ENCODE data around the gene SMCP. TPM values are rescaled to one million over a fixed set of nuclear protein-coding genes. Genes with fewer than 3 reads are reported as not detected.

The SMCP gene
- total RNA-seq, 2 experiments from 2014 or later: not detected

DNA sequence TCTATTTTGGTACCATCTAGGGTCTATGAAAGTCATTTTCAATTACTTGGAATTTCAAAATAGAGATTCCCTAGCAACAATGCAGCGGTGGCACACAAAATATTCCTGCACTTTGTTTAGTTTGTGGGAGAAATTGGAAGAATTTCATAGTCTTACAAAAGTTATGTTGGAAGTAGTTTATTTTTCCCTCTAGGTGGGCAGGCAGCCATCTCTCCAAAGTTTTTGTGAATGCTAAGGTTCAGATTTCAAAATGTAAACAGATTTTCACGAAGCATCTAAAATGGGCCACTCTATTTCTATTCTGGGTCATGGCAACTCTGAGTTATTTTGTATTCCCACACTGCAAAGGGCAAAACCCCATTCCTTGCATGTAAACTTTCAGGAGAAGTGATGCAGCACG is 8.0 kb downstream of the SMCP start:
- Mint-ChIP-seq H3K9me3 (no peaks in the 10 kb centered on the region), H3K4me1 (ENCODE audit: low read depth) (no peaks in the 10 kb centered on the region), H3K27me3 (peaks cover 9% of the 10 kb centered on the region), H3K36me3 (ENCODE audit: low read depth) (no peaks in the 10 kb centered on the region), H3K4me3 (no peak overlapping the region), H3K27ac (no peak overlapping the region)
- no peaks in the 10 kb centered on the region for H3K36me3 ChIP-seq (ENCODE audit: insufficient read depth, low read length)
- ChIA-PET CTCF (no interaction called here), POLR2A (no interaction called here)
- no peak overlapping the region for H3K27ac ChIP-seq (ENCODE audit: low read depth in 1 of 2, low read length in 2 of 2)
- no peaks in the 10 kb centered on the region for H3K27me3 ChIP-seq (ENCODE audit: control insufficient read depth in 1 of 2, insufficient read depth in 2 of 2, low read length in 2 of 2)
- H3K4me3 ChIP-seq (ENCODE audit: low read length): no peak overlapping the region
- no peak for DNase-seq
- H3K9me3 ChIP-seq (ENCODE audit: control insufficient read depth in 1 of 2, insufficient read depth in 1 of 2, low read length in 2 of 2): peaks cover 0 to 7% of the 10 kb centered on the region in 2 experiments
- no peak for ATAC-seq (ENCODE audit: poor library complexity)
- TF ChIP-seq, protein P1, sequence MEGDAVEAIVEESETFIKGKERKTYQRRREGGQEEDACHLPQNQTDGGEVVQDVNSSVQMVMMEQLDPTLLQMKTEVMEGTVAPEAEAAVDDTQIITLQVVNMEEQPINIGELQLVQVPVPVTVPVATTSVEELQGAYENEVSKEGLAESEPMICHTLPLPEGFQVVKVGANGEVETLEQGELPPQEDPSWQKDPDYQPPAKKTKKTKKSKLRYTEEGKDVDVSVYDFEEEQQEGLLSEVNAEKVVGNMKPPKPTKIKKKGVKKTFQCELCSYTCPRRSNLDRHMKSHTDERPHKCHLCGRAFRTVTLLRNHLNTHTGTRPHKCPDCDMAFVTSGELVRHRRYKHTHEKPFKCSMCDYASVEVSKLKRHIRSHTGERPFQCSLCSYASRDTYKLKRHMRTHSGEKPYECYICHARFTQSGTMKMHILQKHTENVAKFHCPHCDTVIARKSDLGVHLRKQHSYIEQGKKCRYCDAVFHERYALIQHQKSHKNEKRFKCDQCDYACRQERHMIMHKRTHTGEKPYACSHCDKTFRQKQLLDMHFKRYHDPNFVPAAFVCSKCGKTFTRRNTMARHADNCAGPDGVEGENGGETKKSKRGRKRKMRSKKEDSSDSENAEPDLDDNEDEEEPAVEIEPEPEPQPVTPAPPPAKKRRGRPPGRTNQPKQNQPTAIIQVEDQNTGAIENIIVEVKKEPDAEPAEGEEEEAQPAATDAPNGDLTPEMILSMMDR (IDR thresholded peaks at IDR 0.05): no peak
- intact Hi-C loops (cut with DNase I, micrococcal nuclease): no loop called here
- no peaks in the 10 kb centered on the region for H3K4me1 ChIP-seq (ENCODE audit: insufficient read depth, low read length)

DNA sequence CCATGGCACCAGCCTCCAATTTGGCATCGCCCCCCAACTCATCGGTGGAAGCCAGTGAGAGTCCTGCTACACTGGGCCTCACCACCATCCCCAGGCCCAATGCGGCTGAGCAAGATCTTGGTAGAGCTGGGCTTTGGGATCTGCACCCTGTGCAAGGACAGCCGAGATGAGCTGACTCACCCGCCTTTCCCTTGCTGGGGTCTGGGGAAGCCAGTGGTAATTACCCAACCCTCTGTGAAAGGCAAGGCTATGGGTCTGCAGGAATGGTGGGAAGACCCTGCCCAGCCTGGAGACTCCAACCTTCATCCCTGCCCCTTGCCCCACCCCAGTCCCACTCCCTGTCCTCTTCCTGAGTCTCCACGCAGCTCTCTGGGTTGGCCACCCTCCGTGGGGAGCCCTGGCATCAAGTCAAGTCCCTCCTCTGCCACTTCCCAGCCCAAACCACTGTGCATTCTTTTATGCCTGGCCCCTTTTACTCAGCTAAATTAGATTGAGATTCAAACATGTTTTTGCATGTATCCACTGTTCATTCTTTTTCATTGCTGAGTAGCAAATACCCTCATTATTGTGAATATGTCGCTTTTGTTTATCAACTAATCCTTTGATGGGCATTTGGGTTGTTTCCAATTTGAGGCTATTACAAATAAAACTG is 8.8 kb downstream of the SMCP start:
- Histone ChIP-seq H3K27me3 (ENCODE audit: control insufficient read depth in 1 of 2, insufficient read depth in 2 of 2, low read length in 2 of 2) (peaks cover 0 to 5% of the 10 kb centered on the region in 2 experiments), H3K36me3 (ENCODE audit: insufficient read depth, low read length) (no peaks in the 10 kb centered on the region), H3K27ac (ENCODE audit: low read depth in 1 of 2, low read length in 2 of 2) (no peak overlapping the region), H3K9me3 (ENCODE audit: control insufficient read depth in 1 of 2, insufficient read depth in 1 of 2, low read length in 2 of 2) (peaks cover 0 to 7% of the 10 kb centered on the region in 2 experiments), H3K4me3 (ENCODE audit: low read length) (no peak overlapping the region), H3K4me1 (ENCODE audit: insufficient read depth, low read length) (no peaks in the 10 kb centered on the region)
- ATAC-seq (ENCODE audit: poor library complexity) (no peak), DNase-seq (no peak)
- H3K4me3 Mint-ChIP-seq: no peak overlapping the region
- peaks cover 13% of the 10 kb centered on the region for H3K27me3 Mint-ChIP-seq
- H3K4me1 Mint-ChIP-seq (ENCODE audit: low read depth): no peaks in the 10 kb centered on the region
- H3K27ac Mint-ChIP-seq: no peak overlapping the region
- ChIA-PET POLR2A (no interaction called here), CTCF (no interaction called here)
- TF ChIP-seq, protein P1 (IDR thresholded peaks at IDR 0.05): no peak
- intact Hi-C loops (cut with DNase I, micrococcal nuclease): no loop called here
- no peaks in the 10 kb centered on the region for H3K9me3 Mint-ChIP-seq
- no peaks in the 10 kb centered on the region for H3K36me3 Mint-ChIP-seq (ENCODE audit: low read depth)

DNA sequence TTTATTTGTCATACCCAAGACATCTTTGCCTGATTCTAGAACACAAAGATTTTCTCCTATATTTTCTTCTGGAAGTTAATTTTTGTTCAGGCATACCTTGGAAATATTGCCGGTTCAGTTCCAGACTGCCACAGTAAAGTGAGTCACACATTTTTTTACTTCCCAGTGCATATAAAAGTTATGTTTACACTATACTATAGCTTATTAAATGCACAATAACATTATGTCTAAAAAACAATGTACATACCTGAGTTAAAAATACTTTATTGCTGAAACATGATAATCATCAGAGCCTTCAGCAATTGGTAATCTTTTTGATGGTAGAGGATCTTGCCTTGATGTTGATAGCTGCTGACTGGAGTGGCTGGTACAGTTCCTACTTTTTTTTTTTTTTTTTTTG is 10.0 kb downstream of the SMCP start:
- TF ChIP-seq, protein P1 (IDR thresholded peaks at IDR 0.05): no peak
- Histone ChIP-seq H3K9me3 (ENCODE audit: control insufficient read depth in 1 of 2, insufficient read depth in 1 of 2, low read length in 2 of 2) (peaks cover 0 to 7% of the 10 kb centered on the region in 2 experiments), H3K27me3 (ENCODE audit: control insufficient read depth in 1 of 2, insufficient read depth in 2 of 2, low read length in 2 of 2) (peaks cover 0 to 5% of the 10 kb centered on the region in 2 experiments), H3K4me1 (ENCODE audit: insufficient read depth, low read length) (no peaks in the 10 kb centered on the region), H3K27ac (ENCODE audit: low read depth in 1 of 2, low read length in 2 of 2) (no peak overlapping the region), H3K36me3 (ENCODE audit: insufficient read depth, low read length) (no peaks in the 10 kb centered on the region), H3K4me3 (ENCODE audit: low read length) (no peak overlapping the region)
- ChIA-PET POLR2A (no interaction called here), CTCF (no interaction called here)
- Mint-ChIP-seq H3K4me3 (no peak overlapping the region), H3K27me3 (peaks cover 24% of the 10 kb centered on the region), H3K36me3 (ENCODE audit: low read depth) (no peaks in the 10 kb centered on the region), H3K4me1 (ENCODE audit: low read depth) (no peaks in the 10 kb centered on the region), H3K27ac (no peak overlapping the region), H3K9me3 (no peaks in the 10 kb centered on the region)
- intact Hi-C loops (cut with DNase I, micrococcal nuclease): no loop called here
- DNase-seq (no peak), ATAC-seq (ENCODE audit: poor library complexity) (no peak)
